Putamen (tissue), 1 donor: ENCODE data around the gene PRX.

Experiments
- DNase-seq: peaks from one replicate; pipeline ENCODE4 v3.0.0-alpha.2; 2016; ENCODE audit warnings: low spot score

The PRX gene

DNA sequence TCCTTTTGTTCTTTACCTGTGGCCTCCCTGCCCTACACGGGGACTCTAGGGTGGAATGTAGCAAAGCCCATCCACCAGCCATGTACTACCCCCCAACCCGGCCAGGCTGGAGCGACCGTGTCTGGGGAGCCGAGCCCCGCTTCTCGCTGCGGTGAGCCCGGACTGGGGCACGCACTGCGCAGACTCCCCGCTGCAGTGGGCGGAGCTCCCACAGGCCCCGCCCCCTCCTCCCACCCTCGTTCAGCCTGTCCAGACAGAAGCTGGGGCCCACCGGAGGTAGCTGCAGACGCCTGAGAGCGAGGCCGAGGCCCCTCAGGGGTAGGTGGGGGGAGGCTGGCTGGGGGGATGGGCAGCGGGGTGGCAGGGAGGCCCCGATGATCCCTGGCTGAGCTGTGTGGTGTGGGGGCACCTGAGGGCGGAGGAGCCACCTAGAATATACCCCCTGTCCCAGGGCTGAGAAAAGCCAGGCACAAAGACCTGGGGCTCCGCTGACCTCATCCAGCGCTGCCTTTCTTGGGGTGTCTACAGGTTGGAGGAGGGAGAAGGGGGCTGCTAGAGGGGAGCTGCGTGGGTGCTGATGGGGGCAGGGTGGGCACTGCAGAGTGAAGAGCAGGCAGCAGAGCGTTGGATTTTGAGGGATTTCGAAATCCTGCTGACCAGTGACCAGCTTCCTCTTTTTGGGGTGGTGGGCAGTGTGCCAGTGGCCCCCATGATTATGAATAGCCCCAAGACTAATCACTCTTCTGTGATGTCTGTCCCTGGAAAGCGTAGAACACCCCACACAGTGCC, 47.4 kb downstream of the PRX start:
- DNase-seq = peak; percentile 68

DNA sequence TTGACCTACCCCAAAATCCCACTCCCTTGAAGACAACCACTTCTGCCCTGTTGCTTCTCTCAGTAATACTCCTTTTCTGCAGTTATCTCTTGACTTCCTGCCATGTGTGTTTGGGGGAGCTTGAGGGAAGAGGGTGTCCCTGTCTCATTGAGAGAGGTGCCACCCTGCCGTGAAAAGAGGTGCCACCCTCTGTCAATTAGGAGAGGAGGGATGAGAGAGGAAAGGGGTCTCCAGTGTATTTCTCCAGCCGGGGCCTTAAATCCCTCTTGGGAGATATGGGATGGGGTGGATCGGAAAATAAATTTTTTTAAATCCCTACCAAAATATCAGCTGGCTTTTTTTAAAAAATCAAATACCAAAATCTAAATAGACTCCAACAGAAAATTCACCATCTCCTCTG, 48.2 kb downstream of the PRX start:
- DNase-seq = no peak

DNA sequence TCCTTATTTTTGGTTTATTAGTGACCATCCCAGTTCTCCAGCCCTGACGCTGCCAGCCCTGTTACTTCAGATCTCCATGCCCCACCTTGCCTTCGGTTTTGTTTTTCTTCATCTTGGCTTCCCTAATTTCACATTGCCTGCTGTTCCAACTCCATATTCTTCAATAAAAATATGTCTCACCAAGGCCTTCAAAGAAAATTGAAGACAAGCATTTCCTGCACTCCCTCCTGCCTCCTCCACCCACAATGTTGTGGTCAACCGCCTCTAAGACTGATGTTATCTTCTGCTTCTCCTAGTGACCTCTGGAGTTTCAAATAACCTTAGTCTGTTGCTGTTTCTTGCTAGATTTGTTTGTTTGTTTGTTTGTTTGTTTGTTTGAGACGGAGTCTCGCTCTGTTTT, 50.1 kb downstream of the PRX start:
- DNase-seq = no peak

DNA sequence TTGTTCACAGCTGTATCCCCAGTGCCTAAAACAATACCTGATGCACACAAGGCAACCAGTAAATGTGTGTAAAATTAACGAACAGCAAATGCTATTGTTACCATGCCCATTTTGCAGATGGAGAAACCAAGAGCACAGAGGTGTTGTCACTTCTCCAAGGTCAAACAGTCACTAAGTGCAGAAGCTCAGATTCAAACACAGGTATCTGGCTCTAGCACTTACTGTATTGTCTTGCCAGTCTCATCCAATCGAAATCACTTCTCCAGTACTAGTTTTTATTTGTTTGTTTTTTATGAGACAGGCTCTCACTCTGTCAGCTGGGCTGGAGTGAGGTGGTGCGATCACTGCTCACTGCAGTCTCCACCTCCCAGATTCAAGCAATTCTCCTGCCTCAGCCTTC, 51.0 kb downstream of the PRX start:
- DNase-seq = no peak

DNA sequence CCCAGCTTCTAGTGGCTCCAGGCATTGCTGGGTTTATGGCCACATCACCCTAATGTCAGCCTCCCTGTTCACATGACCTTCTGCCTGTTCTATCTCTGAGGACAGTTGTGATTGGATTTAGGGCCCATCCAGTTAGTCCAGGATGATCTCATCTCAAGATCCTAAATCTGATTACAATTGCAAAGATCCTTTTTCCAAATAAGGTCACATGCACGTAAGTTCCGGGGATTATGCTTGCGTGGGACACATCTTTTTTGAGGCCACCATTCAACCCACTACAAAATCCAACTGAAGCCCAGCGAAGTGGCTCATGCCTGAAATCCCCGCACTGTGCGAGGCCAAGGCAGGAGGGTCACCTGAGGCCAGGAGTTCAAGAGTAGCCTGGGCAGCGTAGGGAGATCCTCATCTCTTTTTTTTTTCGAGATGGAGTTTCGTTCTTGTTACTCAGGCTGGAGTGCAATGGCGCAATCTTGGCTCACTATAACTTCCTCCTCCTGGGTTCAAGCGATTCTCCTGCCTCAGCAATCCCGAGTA, 52.4 kb downstream of the PRX start:
- no peak for DNase-seq

DNA sequence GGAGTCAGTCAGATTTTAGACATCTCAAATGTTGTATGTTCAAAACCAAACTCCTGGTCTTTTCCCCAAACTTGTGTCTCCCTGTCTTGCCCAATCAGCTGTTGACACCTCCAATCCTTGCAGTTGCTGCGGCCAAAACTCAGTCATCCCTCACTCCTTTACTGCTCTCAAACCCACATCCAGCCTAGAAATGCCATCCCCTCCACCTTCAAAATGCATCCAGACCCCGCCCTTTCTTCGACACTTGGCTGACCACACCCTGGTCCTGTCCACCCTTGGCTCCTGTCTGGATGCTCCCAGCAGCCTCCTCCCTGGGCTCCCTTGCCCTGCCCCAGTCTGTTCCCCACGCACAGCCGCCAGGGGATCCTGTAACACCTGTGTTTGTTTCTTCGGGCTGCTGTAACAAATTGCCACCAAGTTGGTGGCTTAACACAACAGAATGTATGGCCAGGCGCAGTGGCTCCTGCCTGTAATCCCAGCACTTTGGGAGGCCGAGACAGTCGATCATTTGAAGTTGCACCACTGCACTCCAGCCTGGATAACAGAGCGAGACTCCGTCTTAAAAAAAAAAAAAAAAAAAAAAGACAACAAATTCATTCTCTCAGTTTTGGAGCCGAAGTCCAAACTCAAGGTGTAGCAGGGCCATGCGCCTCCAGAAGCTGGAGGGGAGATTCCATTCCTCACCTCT, 53.0 kb downstream of the PRX start:
- no peak for DNase-seq

DNA sequence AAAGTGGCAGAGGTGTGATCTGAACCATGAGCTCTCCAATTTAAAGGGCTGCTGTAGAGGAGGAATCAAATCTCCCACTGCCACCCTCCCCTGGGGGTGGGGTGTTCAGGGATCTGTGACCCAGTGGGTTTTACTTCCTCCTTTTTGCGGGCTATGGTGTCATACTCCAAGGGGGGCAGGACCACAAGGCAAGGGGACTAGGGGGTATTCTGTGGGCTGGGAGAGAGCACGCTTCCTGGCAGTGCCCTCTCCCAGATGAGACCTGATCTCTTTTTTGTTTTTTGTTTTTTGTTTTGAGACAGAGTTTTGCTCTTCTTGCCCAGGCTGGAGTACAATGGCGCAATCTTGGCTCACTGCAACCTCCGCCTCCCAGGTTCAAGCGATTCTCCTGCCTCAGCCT, 54.4 kb downstream of the PRX start:
- DNase-seq = no peak

DNA sequence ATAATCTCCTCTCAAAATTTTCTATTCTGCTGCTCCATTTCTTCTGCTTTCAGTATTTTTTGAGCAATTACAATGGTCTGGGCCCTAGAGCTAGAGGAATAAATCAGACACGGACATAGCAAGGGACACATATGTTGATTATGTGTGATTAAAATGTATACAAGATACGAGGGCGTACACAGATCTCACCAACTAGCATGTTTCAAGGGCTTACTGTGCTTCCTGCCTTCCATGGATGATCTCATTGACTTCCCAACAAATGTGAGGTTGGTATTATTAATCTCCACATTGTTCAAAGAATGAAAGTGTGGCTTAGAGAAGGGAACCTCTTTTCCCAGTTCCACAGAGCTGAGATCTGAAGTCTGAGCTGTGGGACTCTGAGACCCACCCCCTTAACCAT, 55.5 kb downstream of the PRX start:
- DNase-seq = no peak

DNA sequence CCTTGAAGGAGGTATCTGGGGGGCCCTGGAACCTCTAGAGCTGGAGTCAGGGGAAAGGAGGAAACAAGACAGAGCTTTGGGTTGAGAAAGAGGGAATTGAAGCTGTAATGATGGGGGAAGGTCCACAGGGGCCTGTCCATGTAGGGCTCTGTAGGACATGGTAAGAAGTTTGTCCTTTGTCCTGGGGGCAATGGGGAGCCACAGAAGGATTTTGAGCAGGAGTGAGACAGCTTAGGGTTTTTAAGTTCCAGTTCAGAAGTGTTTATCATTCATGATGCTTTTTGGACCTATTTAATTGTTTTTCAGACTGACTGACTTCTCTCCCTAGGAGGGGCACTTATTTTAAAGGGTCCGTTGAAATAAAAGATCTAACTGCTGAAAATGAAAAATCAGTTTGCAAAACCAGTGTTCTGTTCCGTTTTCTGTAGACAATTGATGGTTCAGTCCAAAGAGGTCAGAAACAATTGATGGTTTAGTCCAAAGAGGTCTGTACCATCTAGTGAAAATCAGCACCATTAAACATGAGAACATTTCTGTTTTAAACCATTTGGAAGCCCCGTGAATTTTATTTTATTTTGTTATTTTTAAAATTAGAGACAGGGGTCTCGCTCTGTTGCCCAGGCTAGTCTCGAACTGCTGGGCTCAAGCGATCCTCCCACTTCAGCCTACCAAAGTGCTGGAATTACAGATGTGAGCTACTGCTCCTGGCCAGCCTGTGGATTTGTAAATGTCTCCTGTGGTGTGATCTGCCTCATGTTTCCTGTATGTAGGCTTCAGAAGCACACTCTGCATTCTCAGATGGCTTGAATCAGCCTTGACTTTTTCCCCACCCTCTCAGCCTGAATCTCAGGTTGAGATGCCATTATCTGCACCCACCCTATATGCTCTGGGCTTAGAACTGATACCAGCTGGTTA, 56.2 kb downstream of the PRX start:
- no peak for DNase-seq

DNA sequence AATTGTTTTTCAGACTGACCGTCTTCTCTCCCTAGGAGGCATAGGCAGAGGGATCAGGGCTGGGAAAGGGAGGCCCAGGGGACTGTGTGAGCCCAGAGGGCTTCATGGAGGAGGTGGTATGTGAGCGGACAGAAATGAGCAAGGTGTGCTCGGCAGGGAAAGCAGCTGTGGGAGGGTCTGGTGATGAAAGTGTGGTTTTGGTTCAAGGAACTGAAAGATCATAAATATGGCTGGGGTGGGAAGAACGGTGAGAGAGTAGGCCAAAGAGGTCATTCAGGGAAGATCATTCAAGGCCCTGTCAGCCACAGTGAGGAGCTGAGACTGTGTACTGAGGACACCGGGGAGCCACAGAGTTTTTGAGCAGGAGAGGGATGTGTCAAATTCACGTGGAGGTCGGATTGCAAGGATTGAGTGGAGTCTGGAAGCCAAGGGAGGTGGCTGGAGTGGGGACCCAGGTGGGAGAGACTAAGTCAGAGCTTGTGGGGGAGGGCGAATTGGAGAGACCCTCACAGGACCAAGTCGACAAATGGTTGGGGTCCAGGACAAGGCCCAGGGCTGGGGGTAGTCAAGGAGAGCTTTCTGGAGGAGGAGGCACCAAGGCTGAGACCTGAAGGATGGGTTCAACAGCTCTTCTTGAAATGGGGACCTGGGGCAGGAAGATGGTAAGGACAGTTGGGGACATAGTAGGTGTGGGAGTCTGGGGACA, 57.0 kb downstream of the PRX start:
- DNase-seq = no peak

DNA sequence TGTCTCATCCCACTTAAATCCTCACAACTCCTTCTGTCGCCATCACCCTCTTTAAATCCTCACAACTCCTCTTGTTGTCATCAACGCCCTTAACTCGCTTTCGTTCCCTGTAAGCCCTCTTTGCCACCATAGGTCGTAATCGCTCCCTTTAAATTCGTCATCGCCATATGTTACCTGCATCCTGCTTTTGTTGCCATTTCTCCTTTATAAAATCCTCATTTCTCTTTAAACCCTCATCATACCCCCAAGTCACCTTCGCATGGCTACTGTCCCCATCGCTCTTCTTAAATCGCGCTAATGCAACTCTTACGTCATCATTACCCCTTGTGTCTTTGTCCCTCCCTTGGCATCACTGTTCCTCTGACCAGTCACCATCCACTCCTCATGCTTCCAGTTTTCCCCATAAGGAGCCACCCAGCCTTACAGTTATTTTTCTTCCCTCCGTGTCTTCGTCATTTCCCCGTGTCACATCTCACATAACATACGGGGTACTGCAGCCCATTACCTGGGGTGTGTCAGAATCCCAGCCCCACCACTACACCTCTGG, 64.1 kb downstream of the PRX start:
- no peak for DNase-seq

DNA sequence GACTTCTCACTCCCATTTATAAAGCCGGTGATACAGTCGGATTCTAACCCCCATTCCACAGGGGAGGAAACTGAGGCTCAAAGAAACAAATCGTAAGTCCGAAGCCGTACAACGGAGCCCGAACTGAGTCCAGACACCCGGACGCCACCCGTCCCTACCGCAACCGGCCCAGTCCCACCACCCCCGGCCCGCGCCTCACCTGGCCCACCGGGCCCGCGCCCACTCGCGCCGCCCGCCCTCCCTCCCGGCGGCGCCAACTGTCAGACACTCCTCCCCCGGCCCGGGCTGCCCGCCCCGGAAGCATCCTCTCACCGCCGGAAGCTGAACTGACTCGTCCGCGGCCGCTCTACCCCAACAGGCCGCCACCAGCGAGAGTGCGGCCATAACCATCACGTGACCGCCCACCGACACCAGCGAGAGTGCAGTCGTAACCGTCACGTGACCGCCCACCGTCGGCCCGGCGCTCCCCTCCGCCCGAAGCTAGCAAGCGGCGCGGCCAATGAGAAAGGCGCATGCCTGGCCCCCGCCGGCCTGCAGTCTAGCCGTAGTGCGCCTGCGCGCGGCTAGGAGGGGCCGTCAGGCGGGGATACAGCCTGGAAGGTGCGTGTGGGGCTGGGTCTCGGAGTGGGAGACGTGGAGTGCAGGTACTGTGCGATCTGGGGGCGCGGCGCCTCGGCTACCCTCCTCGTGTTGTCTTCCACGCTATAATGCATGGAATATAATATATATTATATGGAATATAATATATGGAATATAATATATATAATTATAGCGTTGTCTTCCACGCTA, 64.9 kb downstream of the PRX start, which contains the start of the genes C19orf47 and PLD3:
TSS of gene C19orf47 (minus strand) at position 273 of the 789 bp plus-strand sequence. CDS start 6,540 bp downstream, outside the sequence.
TSS of gene PLD3 (plus strand) at position 571 of the 789 bp plus-strand sequence. CDS start 17,789 bp downstream, outside the sequence.
- peak; percentile 99 for DNase-seq

DNA sequence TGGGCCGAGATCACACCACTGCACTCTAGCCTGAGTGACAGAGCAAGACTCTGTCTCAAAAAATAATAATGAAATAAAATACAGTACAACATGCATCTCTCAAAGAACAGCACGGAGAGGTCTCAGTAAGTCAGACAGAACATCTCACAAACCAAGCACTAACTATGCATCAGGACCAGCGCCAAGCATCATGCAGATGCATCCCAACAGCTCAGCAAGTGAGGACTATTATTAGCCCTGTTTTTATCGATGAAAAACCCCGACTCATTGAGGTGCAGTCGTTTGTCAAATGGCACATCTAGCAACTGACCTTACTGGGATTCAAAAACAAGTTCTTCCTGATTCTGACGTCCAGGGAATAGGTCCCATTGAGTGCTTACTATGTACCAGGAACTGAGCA, 68.8 kb downstream of the PRX start:
- DNase-seq = no peak
